K562 (cell line): ENCODE measurements around the gene CRYM. TPM values are rescaled to one million over a fixed set of nuclear protein-coding genes. Genes with fewer than 3 reads are reported as not detected.

Source experiments
- KDM1A ChIP-seq, 2 experiments: fragments of 450-650 bp; IDR thresholded peaks; 2 replicates each; pipeline ENCODE4 v1.6.1; 2016; ENCODE audit warnings: mild to moderate bottlenecking in 2 of 2
- PCBP2 ChIP-seq: fragments of 200-400 bp; formaldehyde crosslinking; IDR thresholded peaks from 2 replicates; pipeline ENCODE4 v1.6.1; 2018; ENCODE audit warnings: low read length, low read depth, mild to moderate bottlenecking, moderate library complexity; ENCODE audit not compliant: poor library complexity, severe bottlenecking
- RAD21 ChIP-seq, 2 experiments: fragments of 250-450 bp in 1 of 2; fragments of 450-650 bp in 1 of 2; sonication (Bioruptor Pico) in 1 of 2; formaldehyde crosslinking in 1 of 2; IDR thresholded peaks in 1 of 2; conservative IDR thresholded peaks in 1 of 2; 2 replicates each; pipeline versions ENCODE4 v1.4.0 to v1.8.0; 2020 to 2022; ENCODE audit warnings: mild to moderate bottlenecking in 2 of 2, moderate library complexity in 1 of 2
- ZFP36 ChIP-seq: fragments of 150-350 bp; IDR thresholded peaks from 2 replicates; pipeline ENCODE4 v1.6.1; 2018; ENCODE audit warnings: low read length, low read depth; ENCODE audit not compliant: partially characterized antibody
- polyA plus RNA-seq, 8 experiments: library from polyadenylated mRNA; depleted of rRNA in 4 of 8; stranded (reverse) in 5 of 8; unstranded in 3 of 8; fragments of >200 nt; fragmentation: Nextera tagmentation in 2 of 8; fragmentation: Illumina TruSeq in 1 of 8; extraction: Ambion mirVana in 2 of 8; extraction: Trizol in 1 of 8; gene quantifications; 2 replicates each; pipeline versions ENCODE4 v1.2.1 to v1.2.3, GENCODE V29; 2011 to 2014; ENCODE audit warnings: inconsistent platforms in 1 of 8, missing spikeins in 1 of 8
- total RNA-seq, 7 experiments: library from RNA; depleted of rRNA in 6 of 7; stranded (reverse); fragments of >200 nt in 6 of 7; fragmentation: Illumina TruSeq in 2 of 7; extraction: Trizol in 2 of 7; gene quantifications; 2 replicates each; pipeline versions ENCODE4 v1.2.1 to v1.2.3, GENCODE V29; 2011 to 2021; ENCODE audit warnings: low replicate concordance in 1 of 7
- TF ChIP-seq, protein P1 (sequence below): fragments of 450-650 bp; IDR thresholded peaks from 2 replicates; pipeline ENCODE4 v1.6.1; 2016; ENCODE audit warnings: mild to moderate bottlenecking, moderate library complexity
- TF ChIP-seq, protein P2 (sequence below): fragments of 200-800 bp; sonication (Bioruptor generic); IDR thresholded peaks from 2 replicates; pipeline ENCODE4 v1.6.1; 2017; ENCODE audit warnings: missing genetic modification characterization, missing compliant biosample characterization

Gene CRYM
- total and polyA plus RNA-seq, 9 of the 15 experiments (the other 6 are each of a cell fraction or from before 2014, with no cell fraction given) = 0.08 to 0.98 (median 0.47) TPM

DNA sequence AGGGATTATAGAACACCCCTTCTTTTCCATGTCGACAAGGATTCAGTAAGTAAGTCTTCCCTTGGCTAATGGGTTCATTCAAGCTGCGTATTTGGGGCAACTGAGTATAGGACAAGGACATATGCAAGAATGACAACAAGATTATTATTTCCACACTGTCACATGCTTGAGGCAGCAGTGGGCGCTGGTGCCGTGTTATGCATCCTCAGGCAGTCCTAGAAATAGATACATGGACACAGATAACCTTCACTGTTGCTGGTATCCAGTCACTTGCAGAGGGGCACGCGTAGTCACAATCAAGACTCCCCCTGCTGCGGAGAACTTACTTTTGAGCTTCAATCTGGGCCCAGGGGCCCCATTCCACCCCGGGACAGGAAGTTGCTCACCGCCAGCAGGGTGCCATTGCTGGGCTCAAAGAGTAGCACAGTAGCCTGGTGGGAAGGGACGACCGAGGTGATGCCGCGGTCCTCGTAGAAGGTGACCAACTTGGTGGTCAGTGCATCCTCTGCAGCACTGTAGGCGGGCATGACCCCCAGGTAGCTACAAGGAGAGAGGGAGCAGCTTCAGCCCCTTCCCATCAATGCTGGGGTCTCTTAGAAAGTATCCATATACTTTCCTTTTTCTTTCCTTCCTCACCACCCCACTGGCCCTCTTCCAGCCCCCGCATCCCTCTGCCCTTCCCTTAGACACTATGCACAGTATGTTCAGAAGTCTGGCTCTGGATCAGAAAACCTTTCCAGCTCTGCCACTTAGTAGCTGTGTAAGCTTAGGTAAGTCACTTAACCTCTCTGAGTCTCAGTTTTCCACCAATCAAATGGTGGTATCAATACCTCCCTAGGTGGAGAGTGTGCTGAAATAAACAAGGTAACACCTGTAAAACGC, 804 bp downstream of the CRYM start (continued):
- TF ChIP-seq, protein P1, sequence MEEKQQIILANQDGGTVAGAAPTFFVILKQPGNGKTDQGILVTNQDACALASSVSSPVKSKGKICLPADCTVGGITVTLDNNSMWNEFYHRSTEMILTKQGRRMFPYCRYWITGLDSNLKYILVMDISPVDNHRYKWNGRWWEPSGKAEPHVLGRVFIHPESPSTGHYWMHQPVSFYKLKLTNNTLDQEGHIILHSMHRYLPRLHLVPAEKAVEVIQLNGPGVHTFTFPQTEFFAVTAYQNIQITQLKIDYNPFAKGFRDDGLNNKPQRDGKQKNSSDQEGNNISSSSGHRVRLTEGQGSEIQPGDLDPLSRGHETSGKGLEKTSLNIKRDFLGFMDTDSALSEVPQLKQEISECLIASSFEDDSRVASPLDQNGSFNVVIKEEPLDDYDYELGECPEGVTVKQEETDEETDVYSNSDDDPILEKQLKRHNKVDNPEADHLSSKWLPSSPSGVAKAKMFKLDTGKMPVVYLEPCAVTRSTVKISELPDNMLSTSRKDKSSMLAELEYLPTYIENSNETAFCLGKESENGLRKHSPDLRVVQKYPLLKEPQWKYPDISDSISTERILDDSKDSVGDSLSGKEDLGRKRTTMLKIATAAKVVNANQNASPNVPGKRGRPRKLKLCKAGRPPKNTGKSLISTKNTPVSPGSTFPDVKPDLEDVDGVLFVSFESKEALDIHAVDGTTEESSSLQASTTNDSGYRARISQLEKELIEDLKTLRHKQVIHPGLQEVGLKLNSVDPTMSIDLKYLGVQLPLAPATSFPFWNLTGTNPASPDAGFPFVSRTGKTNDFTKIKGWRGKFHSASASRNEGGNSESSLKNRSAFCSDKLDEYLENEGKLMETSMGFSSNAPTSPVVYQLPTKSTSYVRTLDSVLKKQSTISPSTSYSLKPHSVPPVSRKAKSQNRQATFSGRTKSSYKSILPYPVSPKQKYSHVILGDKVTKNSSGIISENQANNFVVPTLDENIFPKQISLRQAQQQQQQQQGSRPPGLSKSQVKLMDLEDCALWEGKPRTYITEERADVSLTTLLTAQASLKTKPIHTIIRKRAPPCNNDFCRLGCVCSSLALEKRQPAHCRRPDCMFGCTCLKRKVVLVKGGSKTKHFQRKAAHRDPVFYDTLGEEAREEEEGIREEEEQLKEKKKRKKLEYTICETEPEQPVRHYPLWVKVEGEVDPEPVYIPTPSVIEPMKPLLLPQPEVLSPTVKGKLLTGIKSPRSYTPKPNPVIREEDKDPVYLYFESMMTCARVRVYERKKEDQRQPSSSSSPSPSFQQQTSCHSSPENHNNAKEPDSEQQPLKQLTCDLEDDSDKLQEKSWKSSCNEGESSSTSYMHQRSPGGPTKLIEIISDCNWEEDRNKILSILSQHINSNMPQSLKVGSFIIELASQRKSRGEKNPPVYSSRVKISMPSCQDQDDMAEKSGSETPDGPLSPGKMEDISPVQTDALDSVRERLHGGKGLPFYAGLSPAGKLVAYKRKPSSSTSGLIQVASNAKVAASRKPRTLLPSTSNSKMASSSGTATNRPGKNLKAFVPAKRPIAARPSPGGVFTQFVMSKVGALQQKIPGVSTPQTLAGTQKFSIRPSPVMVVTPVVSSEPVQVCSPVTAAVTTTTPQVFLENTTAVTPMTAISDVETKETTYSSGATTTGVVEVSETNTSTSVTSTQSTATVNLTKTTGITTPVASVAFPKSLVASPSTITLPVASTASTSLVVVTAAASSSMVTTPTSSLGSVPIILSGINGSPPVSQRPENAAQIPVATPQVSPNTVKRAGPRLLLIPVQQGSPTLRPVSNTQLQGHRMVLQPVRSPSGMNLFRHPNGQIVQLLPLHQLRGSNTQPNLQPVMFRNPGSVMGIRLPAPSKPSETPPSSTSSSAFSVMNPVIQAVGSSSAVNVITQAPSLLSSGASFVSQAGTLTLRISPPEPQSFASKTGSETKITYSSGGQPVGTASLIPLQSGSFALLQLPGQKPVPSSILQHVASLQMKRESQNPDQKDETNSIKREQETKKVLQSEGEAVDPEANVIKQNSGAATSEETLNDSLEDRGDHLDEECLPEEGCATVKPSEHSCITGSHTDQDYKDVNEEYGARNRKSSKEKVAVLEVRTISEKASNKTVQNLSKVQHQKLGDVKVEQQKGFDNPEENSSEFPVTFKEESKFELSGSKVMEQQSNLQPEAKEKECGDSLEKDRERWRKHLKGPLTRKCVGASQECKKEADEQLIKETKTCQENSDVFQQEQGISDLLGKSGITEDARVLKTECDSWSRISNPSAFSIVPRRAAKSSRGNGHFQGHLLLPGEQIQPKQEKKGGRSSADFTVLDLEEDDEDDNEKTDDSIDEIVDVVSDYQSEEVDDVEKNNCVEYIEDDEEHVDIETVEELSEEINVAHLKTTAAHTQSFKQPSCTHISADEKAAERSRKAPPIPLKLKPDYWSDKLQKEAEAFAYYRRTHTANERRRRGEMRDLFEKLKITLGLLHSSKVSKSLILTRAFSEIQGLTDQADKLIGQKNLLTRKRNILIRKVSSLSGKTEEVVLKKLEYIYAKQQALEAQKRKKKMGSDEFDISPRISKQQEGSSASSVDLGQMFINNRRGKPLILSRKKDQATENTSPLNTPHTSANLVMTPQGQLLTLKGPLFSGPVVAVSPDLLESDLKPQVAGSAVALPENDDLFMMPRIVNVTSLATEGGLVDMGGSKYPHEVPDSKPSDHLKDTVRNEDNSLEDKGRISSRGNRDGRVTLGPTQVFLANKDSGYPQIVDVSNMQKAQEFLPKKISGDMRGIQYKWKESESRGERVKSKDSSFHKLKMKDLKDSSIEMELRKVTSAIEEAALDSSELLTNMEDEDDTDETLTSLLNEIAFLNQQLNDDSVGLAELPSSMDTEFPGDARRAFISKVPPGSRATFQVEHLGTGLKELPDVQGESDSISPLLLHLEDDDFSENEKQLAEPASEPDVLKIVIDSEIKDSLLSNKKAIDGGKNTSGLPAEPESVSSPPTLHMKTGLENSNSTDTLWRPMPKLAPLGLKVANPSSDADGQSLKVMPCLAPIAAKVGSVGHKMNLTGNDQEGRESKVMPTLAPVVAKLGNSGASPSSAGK = no peak
- peak in 1 of 2 experiments; percentile 6; a peak in 1 of 4 replicates for TF ChIP-seq KDM1A (IDR thresholded peaks at IDR 0.05)
- TF ChIP-seq RAD21 (CRISPR knock-in tag; conservative IDR thresholded peaks at IDR 0.05 in 1 of 2, IDR thresholded peaks at IDR 0.05 in 1 of 2) = 0 out of 4 replicates have a peak, but pooled peaks of 1 of the 2 experiments have one; percentile 23
- TF ChIP-seq, protein P2, sequence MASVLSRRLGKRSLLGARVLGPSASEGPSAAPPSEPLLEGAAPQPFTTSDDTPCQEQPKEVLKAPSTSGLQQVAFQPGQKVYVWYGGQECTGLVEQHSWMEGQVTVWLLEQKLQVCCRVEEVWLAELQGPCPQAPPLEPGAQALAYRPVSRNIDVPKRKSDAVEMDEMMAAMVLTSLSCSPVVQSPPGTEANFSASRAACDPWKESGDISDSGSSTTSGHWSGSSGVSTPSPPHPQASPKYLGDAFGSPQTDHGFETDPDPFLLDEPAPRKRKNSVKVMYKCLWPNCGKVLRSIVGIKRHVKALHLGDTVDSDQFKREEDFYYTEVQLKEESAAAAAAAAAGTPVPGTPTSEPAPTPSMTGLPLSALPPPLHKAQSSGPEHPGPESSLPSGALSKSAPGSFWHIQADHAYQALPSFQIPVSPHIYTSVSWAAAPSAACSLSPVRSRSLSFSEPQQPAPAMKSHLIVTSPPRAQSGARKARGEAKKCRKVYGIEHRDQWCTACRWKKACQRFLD (CRISPR knock-in tag) = no peak
- no peak for TF ChIP-seq PCBP2
- peak; percentile 12 for TF ChIP-seq ZFP36
